Tibial nerve (tissue), 4 donors: Measurements from ENCODE around the gene LINGO4.
"Not testable (repeated sequence)": the region's sequence is repeated elsewhere in the genome, so short reads cannot be mapped to it uniquely, and the experiment has no call there.

Source experiments
- EP300 ChIP-seq, 2 donors: sonication (generic); formaldehyde crosslinking; IDR thresholded peaks; one replicate each; pipeline ENCODE4 v1.6.1; 2017; ENCODE audit warnings: antibody characterized with exemption in 2 of 2, mild to moderate bottlenecking in 1 of 2
- POLR2A ChIP-seq, 2 donors: fragments of 450-650 bp; IDR thresholded peaks; one replicate each; pipeline ENCODE4 v1.6.1; 2017; ENCODE audit warnings: antibody characterized with exemption in 2 of 2, mild to moderate bottlenecking in 2 of 2, moderate library complexity in 2 of 2
- TF ChIP-seq, protein P1 (sequence below), 5 experiments: fragments of 200-600 bp in 3 of 5; fragments of 450-650 bp in 2 of 5; sonication (generic) in 3 of 5; IDR thresholded peaks; one replicate each; pipeline ENCODE4 v1.5.1; 2016 to 2019; ENCODE audit warnings: antibody characterized with exemption in 5 of 5, mild to moderate bottlenecking in 3 of 5, moderate library complexity in 2 of 5

DNA sequence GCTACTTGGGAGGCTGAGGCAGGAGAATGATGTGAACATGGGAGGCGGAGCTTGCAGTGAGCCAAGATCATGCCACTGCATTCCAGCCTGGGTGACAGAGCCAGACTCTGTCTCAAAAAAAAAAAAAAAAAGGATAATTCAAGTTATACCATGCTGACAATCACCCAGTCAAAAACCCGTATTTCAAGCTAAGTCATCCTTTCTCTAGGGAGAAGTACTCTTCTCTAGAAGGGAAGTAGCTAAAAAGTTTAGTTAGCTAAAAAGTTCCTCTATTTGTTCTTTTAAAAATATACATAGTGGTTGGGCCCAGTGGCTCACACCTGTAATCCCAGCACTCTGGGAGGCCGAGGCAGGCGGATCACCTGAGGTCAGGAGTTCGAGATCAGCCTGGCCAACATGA, 24.5 kb downstream of the LINGO4 start:
- not testable (repeated sequence) for TF ChIP-seq POLR2A, EP300 (IDR thresholded peaks at IDR 0.05)
- TF ChIP-seq, protein P1, sequence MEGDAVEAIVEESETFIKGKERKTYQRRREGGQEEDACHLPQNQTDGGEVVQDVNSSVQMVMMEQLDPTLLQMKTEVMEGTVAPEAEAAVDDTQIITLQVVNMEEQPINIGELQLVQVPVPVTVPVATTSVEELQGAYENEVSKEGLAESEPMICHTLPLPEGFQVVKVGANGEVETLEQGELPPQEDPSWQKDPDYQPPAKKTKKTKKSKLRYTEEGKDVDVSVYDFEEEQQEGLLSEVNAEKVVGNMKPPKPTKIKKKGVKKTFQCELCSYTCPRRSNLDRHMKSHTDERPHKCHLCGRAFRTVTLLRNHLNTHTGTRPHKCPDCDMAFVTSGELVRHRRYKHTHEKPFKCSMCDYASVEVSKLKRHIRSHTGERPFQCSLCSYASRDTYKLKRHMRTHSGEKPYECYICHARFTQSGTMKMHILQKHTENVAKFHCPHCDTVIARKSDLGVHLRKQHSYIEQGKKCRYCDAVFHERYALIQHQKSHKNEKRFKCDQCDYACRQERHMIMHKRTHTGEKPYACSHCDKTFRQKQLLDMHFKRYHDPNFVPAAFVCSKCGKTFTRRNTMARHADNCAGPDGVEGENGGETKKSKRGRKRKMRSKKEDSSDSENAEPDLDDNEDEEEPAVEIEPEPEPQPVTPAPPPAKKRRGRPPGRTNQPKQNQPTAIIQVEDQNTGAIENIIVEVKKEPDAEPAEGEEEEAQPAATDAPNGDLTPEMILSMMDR (IDR thresholded peaks at IDR 0.05) = not testable (repeated sequence)
